HepG2 (cell line): ENCODE results near the gene CDC6. TPM values are rescaled to one million over a fixed set of nuclear protein-coding genes. Genes with fewer than 3 reads are reported as not detected.

Experiments used
- BCL3 ChIP-seq: sonication (generic); formaldehyde crosslinking; IDR thresholded peaks from 2 replicates; pipeline ENCODE4 v1.5.1; 2020; ENCODE audit warnings: mild to moderate bottlenecking, missing genetic modification reagents, moderate library complexity
- CBX5 ChIP-seq: sonication (generic); formaldehyde crosslinking; IDR thresholded peaks from 2 replicates; pipeline ENCODE4 v1.4.0; 2020; ENCODE audit warnings: missing genetic modification reagents, borderline replicate concordance
- EZH2 ChIP-seq: conservative IDR thresholded peaks from 2 replicates; pipeline ENCODE4 v1.6.1; 2012; ENCODE audit warnings: mild to moderate bottlenecking, low read depth, low read length, moderate library complexity
- GATAD2A ChIP-seq: IDR thresholded peaks from 2 replicates; pipeline ENCODE4 v1.6.1; 2016
- GFI1 ChIP-seq: sonication (generic); formaldehyde crosslinking; IDR thresholded peaks from 2 replicates; pipeline ENCODE4 v1.5.0; 2020; ENCODE audit warnings: missing genetic modification reagents, mild to moderate bottlenecking, borderline replicate concordance
- HNRNPL ChIP-seq: fragments of 200-400 bp; formaldehyde crosslinking; IDR thresholded peaks from 2 replicates; pipeline ENCODE4 v1.6.1; 2017; ENCODE audit warnings: mild to moderate bottlenecking, low read depth, low read length
- IKZF4 ChIP-seq: sonication (generic); formaldehyde crosslinking; IDR thresholded peaks from 2 replicates; pipeline ENCODE4 v1.5.1; 2020; ENCODE audit warnings: borderline replicate concordance, mild to moderate bottlenecking, low read depth, missing genetic modification reagents; ENCODE audit errors: not compliant biosample characterization
- IRF2 ChIP-seq: IDR thresholded peaks from 2 replicates; pipeline ENCODE4 v1.6.1; 2018; ENCODE audit warnings: missing genetic modification reagents, missing compliant biosample characterization
- MEIS1 ChIP-seq: sonication (generic); formaldehyde crosslinking; IDR thresholded peaks from 2 replicates; pipeline ENCODE4 v1.9.0; 2021; ENCODE audit warnings: mild to moderate bottlenecking, missing genetic modification reagents, moderate library complexity, borderline replicate concordance
- NONO ChIP-seq, 2 experiments: fragments of 450-650 bp in 1 of 2; sonication (generic) in 1 of 2; formaldehyde crosslinking in 1 of 2; IDR thresholded peaks in 1 of 2; conservative IDR thresholded peaks in 1 of 2; 2 replicates each; pipeline versions ENCODE4 v1.6.1 to v1.8.0; 2017 to 2022; ENCODE audit warnings: mild to moderate bottlenecking in 1 of 2, missing genetic modification reagents in 1 of 2, moderate library complexity in 1 of 2
- NRL ChIP-seq: sonication (generic); formaldehyde crosslinking; IDR thresholded peaks from 2 replicates; pipeline ENCODE4 v1.5.0; 2020; ENCODE audit warnings: missing genetic modification reagents, mild to moderate bottlenecking, moderate library complexity, borderline replicate concordance
- PLSCR1 ChIP-seq: sonication (generic); formaldehyde crosslinking; IDR thresholded peaks from 2 replicates; pipeline ENCODE4 v1.5.0; 2020; ENCODE audit warnings: missing genetic modification reagents, mild to moderate bottlenecking, borderline replicate concordance
- REXO4 ChIP-seq: sonication (generic); formaldehyde crosslinking; IDR thresholded peaks from 2 replicates; pipeline ENCODE4 v1.8.0; 2022; ENCODE audit warnings: missing genetic modification reagents, mild to moderate bottlenecking, borderline replicate concordance
- SAFB2 ChIP-seq: sonication (generic); formaldehyde crosslinking; IDR thresholded peaks from 2 replicates; pipeline ENCODE4 v1.5.1; 2020; ENCODE audit warnings: missing genetic modification reagents, low read depth, mild to moderate bottlenecking, borderline replicate concordance
- SNAI1 ChIP-seq: sonication (generic); formaldehyde crosslinking; IDR thresholded peaks from 2 replicates; pipeline ENCODE4 v1.5.0; 2020; ENCODE audit warnings: mild to moderate bottlenecking, missing genetic modification reagents, borderline replicate concordance
- SP140L ChIP-seq: sonication (generic); formaldehyde crosslinking; IDR thresholded peaks from 2 replicates; pipeline ENCODE4 v1.4.0; 2020; ENCODE audit warnings: missing genetic modification reagents, borderline replicate concordance
- SSRP1 ChIP-seq: IDR thresholded peaks from 2 replicates; pipeline ENCODE4 v1.6.1; 2016; ENCODE audit warnings: control low read depth
- WIZ ChIP-seq: sonication (generic); formaldehyde crosslinking; IDR thresholded peaks from 2 replicates; pipeline ENCODE4 v1.5.1; 2020; ENCODE audit warnings: mild to moderate bottlenecking, missing genetic modification reagents
- ZBTB33 ChIP-seq: sonication (generic); formaldehyde crosslinking; IDR thresholded peaks from 2 replicates; pipeline ENCODE4 v1.4.0; 2020; ENCODE audit warnings: missing genetic modification reagents
- ZNF224 ChIP-seq: sonication (generic); formaldehyde crosslinking; IDR thresholded peaks from 2 replicates; pipeline ENCODE4 v1.5.0; 2020; ENCODE audit warnings: mild to moderate bottlenecking, missing genetic modification reagents
- ZNF24 ChIP-seq: fragments of 450-650 bp; IDR thresholded peaks from 2 replicates; pipeline ENCODE4 v1.6.1; 2017; ENCODE audit warnings: antibody characterized with exemption, mild to moderate bottlenecking
- ZNF282 ChIP-seq: fragments of 450-650 bp; IDR thresholded peaks from 2 replicates; pipeline ENCODE4 v1.6.1; 2018; ENCODE audit not compliant: partially characterized antibody
- ZNF3 ChIP-seq: IDR thresholded peaks from 2 replicates; pipeline ENCODE4 v1.7.0; 2017; ENCODE audit warnings: inconsistent platforms
- ZNF350 ChIP-seq: sonication (generic); formaldehyde crosslinking; IDR thresholded peaks from 2 replicates; pipeline ENCODE4 v1.4.0; 2020; ENCODE audit warnings: mild to moderate bottlenecking, low read depth, missing genetic modification reagents, borderline replicate concordance
- ZNF354B ChIP-seq: sonication (generic); formaldehyde crosslinking; IDR thresholded peaks from 2 replicates; pipeline ENCODE4 v1.8.0; 2022; ENCODE audit warnings: mild to moderate bottlenecking, missing genetic modification reagents
- ZSCAN29 ChIP-seq: sonication (generic); formaldehyde crosslinking; conservative IDR thresholded peaks from 2 replicates; pipeline ENCODE4 v1.4.0; 2020; ENCODE audit warnings: mild to moderate bottlenecking, missing genetic modification reagents
- polyA plus RNA-seq, 8 experiments: library from polyadenylated mRNA; depleted of rRNA in 3 of 8; stranded (reverse) in 7 of 8; unstranded in 1 of 8; fragments of >200 nt; fragmentation: Illumina TruSeq in 4 of 8; extraction: Trizol in 4 of 8; gene quantifications; 2 replicates each; pipeline versions ENCODE4 v1.2.1 to v1.2.3, GENCODE V29; 2011 to 2016; ENCODE audit warnings: low read depth in 4 of 8, missing spikeins in 1 of 8, mixed read lengths in 1 of 8; ENCODE audit not compliant: insufficient read depth in 1 of 8
- total RNA-seq, 5 experiments: library from RNA; depleted of rRNA; stranded (reverse); fragments of >200 nt; fragmentation: Illumina TruSeq; extraction: Trizol; gene quantifications; 2 replicates each; pipeline ENCODE4 v1.2.3, GENCODE V29; 2016; ENCODE audit warnings: low read depth in 1 of 5

CDC6 gene
- total and polyA plus RNA-seq, 2 of the 13 experiments (the other 11 are each of a cell fraction or from before 2014, with no cell fraction given), result 17.4 to 114 TPM

GRCh38 chr17:40317880-40318829, 30.5 kb downstream of the CDC6 start (continued):
- TF ChIP-seq GFI1 (CRISPR knock-in tag) (peak; percentile 79), HNRNPL (peak; percentile 60; the same call in 1 of the 2 replicates), ZNF3 (CRISPR knock-in tag) (no peak), CBX5 (CRISPR knock-in tag) (no peak; the same call in 1 of the 2 replicates), ZNF354B (CRISPR knock-in tag) (no peak), IKZF4 (CRISPR knock-in tag) (peak; percentile 42), REXO4 (CRISPR knock-in tag) (no peak), MEIS1 (peak; percentile 93; the same call in 1 of the 2 replicates), WIZ (peak; percentile 80), ZNF24 (no peak), ZNF282 (no peak), BCL3 (CRISPR knock-in tag) (peak; percentile 81; the same call in 1 of the 2 replicates), ZBTB33 (CRISPR knock-in tag) (no peak), ZSCAN29 (0 out of 2 replicates have a peak, but pooled peaks have one; percentile 67), SNAI1 (CRISPR knock-in tag) (peak; percentile 93), EZH2 (no peak), SSRP1 (CRISPR knock-in tag) (no peak), PLSCR1 (CRISPR knock-in tag) (no peak), NONO (IDR thresholded peaks at IDR 0.05) (no peak), NONO (CRISPR knock-in tag; conservative IDR thresholded peaks at IDR 0.05) (peak; percentile 63), ZNF224 (peak; percentile 62; the same call in 1 of the 2 replicates), ZNF350 (peak; percentile 17), SP140L (peak; percentile 37; the same call in 1 of the 2 replicates), IRF2 (CRISPR knock-in tag) (0 out of 2 replicates have a peak, but pooled peaks have one; percentile 31), SAFB2 (CRISPR knock-in tag) (peak; percentile 49; the same call in 1 of the 2 replicates), GATAD2A (0 out of 2 replicates have a peak, but pooled peaks have one; percentile 33), NRL (CRISPR knock-in tag) (peak; percentile 79)
